ENCODE data around the gene ICAM4.

Gene ICAM4

DNA sequence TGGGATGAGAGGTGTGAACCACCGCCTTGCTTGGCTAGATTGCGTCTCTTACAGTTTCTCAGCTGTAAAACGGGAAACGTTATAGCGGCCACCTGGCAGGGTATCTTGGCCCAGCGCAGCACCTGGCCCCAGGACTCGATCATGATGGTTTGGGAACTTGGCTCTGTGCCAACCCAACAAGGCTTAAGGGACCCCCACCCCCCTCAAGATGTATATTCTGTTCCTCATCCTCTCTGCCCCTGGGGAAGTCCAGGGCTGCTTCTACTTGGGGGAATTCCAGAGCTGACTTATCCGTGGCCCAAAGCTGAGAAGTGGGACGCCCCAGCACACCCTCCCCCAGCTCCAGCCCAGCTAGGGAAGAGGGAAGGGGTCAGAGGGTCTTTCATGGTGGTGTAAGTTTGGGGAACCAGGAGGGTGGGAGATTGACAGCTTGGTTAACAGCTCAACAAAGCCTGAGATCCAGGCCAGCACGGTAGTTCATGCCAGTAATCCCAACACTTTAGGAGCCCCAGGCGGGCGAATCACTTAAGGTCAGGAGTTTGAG lies 15.1 kb upstream of the ICAM4 start:
- no peak overlapping the region for H3K23ac ChIP-seq (ENCODE audit: low read length in 2 of 2)

DNA sequence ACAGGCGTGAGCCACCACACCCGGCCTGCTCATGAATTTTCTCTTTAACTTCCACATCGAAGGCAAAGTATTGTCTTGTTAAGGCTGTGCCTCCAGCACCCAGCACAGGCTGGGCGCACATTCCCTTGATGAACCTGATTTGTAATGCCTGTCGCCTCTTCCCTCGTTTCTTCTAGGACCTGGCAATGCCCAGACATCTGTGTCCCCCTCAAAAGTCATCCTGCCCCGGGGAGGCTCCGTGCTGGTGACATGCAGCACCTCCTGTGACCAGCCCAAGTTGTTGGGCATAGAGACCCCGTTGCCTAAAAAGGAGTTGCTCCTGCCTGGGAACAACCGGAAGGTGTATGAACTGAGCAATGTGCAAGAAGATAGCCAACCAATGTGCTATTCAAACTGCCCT lies 12.2 kb upstream of the ICAM4 start:
- Histone ChIP-seq H3K14ac (ENCODE audit: low read length in 2 of 2) (no peak overlapping the region), H3K4me3 (ENCODE audit: insufficient read depth in 1 of 2, low read depth in 1 of 2, low read length in 2 of 2) (no peak overlapping the region), H2BK120ac (ENCODE audit: low read depth, low read length) (no peak overlapping the region), H3K27me3 (ENCODE audit: control insufficient read depth in 1 of 2, insufficient read depth in 1 of 2, low read length in 2 of 2) (no peaks in the 10 kb centered on the region), H4K91ac (ENCODE audit: low read length) (no peak overlapping the region), H2BK15ac (ENCODE audit: low read depth, poor library complexity, severe bottlenecking) (no peak overlapping the region), H4K8ac (ENCODE audit: low read length) (no peak overlapping the region), H2BK12ac (ENCODE audit: low read length in 2 of 2) (no peak overlapping the region), H3K4me2 (ENCODE audit: low read length, poor library complexity, severe bottlenecking) (no peak overlapping the region), H3K18ac (ENCODE audit: low read depth in 1 of 2, low read length in 2 of 2) (no peak overlapping the region), H2BK5ac (ENCODE audit: low read depth, low read length, poor library complexity, severe bottlenecking) (no peak overlapping the region), H3K9me3 (ENCODE audit: control insufficient read depth, low read length) (no peaks in the 10 kb centered on the region), H3K4me1 (ENCODE audit: control insufficient read depth, insufficient read depth, low read depth, low read length) (peaks cover 23% of the 10 kb centered on the region), H3K4ac (ENCODE audit: low read depth in 1 of 2, low read length in 2 of 2) (no peak overlapping the region), H3K36me3 (ENCODE audit: control insufficient read depth in 1 of 2, insufficient read depth in 2 of 2, low read depth in 1 of 2, low read length in 2 of 2) (peaks cover 14 to 25% of the 10 kb centered on the region in 2 experiments), H2AK5ac (ENCODE audit: low read length, severe bottlenecking) (no peak overlapping the region), H2AFZ (ENCODE audit: low read depth, low read length) (no peak overlapping the region), H3K23ac (ENCODE audit: low read length in 2 of 2) (no peak overlapping the region), H3K9ac (ENCODE audit: low read length) (no peak overlapping the region), H3K27ac (ENCODE audit: low read length, poor library complexity, severe bottlenecking) (no peak overlapping the region), H3K79me1 (replicated peaks; ENCODE audit: low read length, poor library complexity, severe bottlenecking) (no peaks in the 10 kb centered on the region)
- DNase-seq: peak; percentile 17
- 97% methylated on average over 10 of the region's 10 CpGs for WGBS

More for the DNA sequence above, 15.1 kb upstream of the ICAM4 start:
- H3K36me3 ChIP-seq (ENCODE audit: control insufficient read depth in 1 of 2, insufficient read depth in 2 of 2, low read depth in 1 of 2, low read length in 2 of 2): peaks cover 9 to 11% of the 10 kb centered on the region in 2 experiments
- peak overlapping the region; percentile 43 for H4K91ac ChIP-seq (ENCODE audit: low read length)
- H2AK5ac ChIP-seq (ENCODE audit: low read length, severe bottlenecking): peak overlapping the region; percentile 49
- peak overlapping the region; percentile 50 to 85 for H3K18ac ChIP-seq (ENCODE audit: low read depth in 1 of 2, low read length in 2 of 2)
- H3K27me3 ChIP-seq (ENCODE audit: control insufficient read depth in 1 of 2, insufficient read depth in 1 of 2, low read length in 2 of 2): no peaks in the 10 kb centered on the region
- WGBS: 62% methylated on average over 12 of the region's 12 CpGs
- no peak overlapping the region for H3K27ac ChIP-seq (ENCODE audit: low read length, poor library complexity, severe bottlenecking)
- H2BK12ac ChIP-seq (ENCODE audit: low read length in 2 of 2): peak overlapping the region in 1 of 2 experiments; percentile 96
- H2BK120ac ChIP-seq (ENCODE audit: low read depth, low read length): no peak overlapping the region
- peak overlapping the region in 1 of 2 experiments; percentile 89 for H3K4ac ChIP-seq (ENCODE audit: low read depth in 1 of 2, low read length in 2 of 2)
- H3K9ac ChIP-seq (ENCODE audit: low read length): peak overlapping the region; percentile 84
- peak overlapping the region; percentile 26 to 79 for H3K4me3 ChIP-seq (ENCODE audit: insufficient read depth in 1 of 2, low read depth in 1 of 2, low read length in 2 of 2)
- peak overlapping the region; percentile 96 for H4K8ac ChIP-seq (ENCODE audit: low read length)
- H2BK5ac ChIP-seq (ENCODE audit: low read depth, low read length, poor library complexity, severe bottlenecking): peak overlapping the region; percentile 35
- H3K79me1 ChIP-seq (replicated peaks; ENCODE audit: low read length, poor library complexity, severe bottlenecking): no peaks in the 10 kb centered on the region
- H2AFZ ChIP-seq (ENCODE audit: low read depth, low read length): no peak overlapping the region
- H3K14ac ChIP-seq (ENCODE audit: low read length in 2 of 2): peak overlapping the region in 1 of 2 experiments; percentile 80
- peak; percentile 85 for DNase-seq
- H2BK15ac ChIP-seq (ENCODE audit: low read depth, poor library complexity, severe bottlenecking): peak overlapping the region; percentile 75
- H3K4me1 ChIP-seq (ENCODE audit: control insufficient read depth, insufficient read depth, low read depth, low read length): peaks cover 23% of the 10 kb centered on the region
- peak overlapping the region; percentile 79 for H3K4me2 ChIP-seq (ENCODE audit: low read length, poor library complexity, severe bottlenecking)
- no peaks in the 10 kb centered on the region for H3K9me3 ChIP-seq (ENCODE audit: control insufficient read depth, low read length)

DNA sequence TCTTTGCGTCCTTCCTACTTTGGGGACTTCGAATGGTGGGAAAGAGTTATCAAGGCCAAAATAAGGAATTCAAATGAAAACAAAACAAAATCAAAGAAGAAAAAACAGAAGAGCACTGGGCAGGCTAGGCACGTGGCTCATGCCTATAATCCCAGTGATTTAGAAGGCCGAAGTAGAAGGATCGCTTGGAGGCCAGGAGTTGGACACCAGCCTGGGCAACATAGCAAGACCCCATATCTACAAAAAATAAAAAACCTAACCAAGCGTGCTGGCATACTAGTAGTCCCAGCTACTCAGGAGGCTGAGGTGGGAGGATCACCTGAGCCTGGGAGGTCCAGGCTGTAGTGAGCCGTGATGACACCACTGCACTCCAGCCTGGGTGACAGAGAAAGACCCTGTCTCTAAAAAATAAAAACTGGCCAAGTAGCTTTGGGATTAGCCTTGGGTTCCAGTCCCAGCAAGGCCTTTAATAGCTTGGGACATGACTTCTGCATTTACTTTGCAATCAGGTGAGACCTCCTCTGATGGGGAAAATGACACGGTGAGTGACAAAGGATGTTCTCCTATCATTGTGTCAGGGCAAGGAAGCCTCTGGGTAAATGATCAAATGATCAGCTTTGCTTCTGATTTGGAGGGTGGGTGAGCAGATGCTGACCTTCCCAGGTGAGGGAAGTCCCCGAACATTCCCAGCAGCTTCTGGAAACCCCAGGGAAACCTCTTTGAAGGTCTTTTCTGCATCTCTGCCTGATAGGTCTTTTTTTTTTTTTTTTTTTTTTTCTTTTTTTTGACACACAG lies 8.8 kb upstream of the ICAM4 start:
- Histone ChIP-seq H2AFZ (ENCODE audit: low read depth, low read length) (no peak overlapping the region), H2BK12ac (ENCODE audit: low read length in 2 of 2) (no peak overlapping the region), H2BK5ac (ENCODE audit: low read depth, low read length, poor library complexity, severe bottlenecking) (no peak overlapping the region), H3K18ac (ENCODE audit: low read depth in 1 of 2, low read length in 2 of 2) (no peak overlapping the region), H2BK15ac (ENCODE audit: low read depth, poor library complexity, severe bottlenecking) (no peak overlapping the region), H2AK5ac (ENCODE audit: low read length, severe bottlenecking) (peak overlapping the region; percentile 11), H3K27me3 (ENCODE audit: control insufficient read depth in 1 of 2, insufficient read depth in 1 of 2, low read length in 2 of 2) (no peaks in the 10 kb centered on the region), H3K23ac (ENCODE audit: low read length in 2 of 2) (no peak overlapping the region), H3K9ac (ENCODE audit: low read length) (no peak overlapping the region), H3K36me3 (ENCODE audit: control insufficient read depth in 1 of 2, insufficient read depth in 2 of 2, low read depth in 1 of 2, low read length in 2 of 2) (peaks cover 17 to 31% of the 10 kb centered on the region in 2 experiments), H3K79me1 (replicated peaks; ENCODE audit: low read length, poor library complexity, severe bottlenecking) (no peaks in the 10 kb centered on the region), H3K4me1 (ENCODE audit: control insufficient read depth, insufficient read depth, low read depth, low read length) (no peaks in the 10 kb centered on the region), H3K9me3 (ENCODE audit: control insufficient read depth, low read length) (no peaks in the 10 kb centered on the region), H3K4me2 (ENCODE audit: low read length, poor library complexity, severe bottlenecking) (no peak overlapping the region), H3K27ac (ENCODE audit: low read length, poor library complexity, severe bottlenecking) (no peak overlapping the region), H3K14ac (ENCODE audit: low read length in 2 of 2) (no peak overlapping the region), H4K91ac (ENCODE audit: low read length) (no peak overlapping the region), H3K4ac (ENCODE audit: low read depth in 1 of 2, low read length in 2 of 2) (no peak overlapping the region), H4K8ac (ENCODE audit: low read length) (no peak overlapping the region), H2BK120ac (ENCODE audit: low read depth, low read length) (no peak overlapping the region), H3K4me3 (ENCODE audit: insufficient read depth in 1 of 2, low read depth in 1 of 2, low read length in 2 of 2) (no peak overlapping the region)
- 92% methylated on average over 8 of the region's 9 CpGs for WGBS
- no peak for DNase-seq

DNA sequence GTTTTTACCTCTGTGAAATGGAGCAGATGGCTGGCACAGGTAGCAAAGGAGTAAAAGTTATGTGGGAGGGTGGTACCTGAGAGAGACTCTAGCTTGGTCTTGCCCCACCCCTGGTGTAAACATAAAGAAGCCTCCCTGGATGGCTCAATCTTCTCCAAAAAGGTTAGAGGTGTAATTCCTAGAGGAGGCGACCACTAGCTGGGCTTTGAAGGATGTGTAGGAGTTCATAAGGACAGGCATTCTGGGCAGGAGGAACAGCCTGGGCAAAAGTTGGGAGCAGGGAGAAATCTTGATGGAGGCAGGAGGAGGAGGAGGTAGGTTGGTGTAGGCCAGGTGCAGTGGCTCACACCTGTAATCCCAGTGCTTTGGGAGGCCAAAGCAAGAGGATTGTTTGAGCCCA lies 7.8 kb upstream of the ICAM4 start:
- peaks cover 3% of the 10 kb centered on the region for H3K4me1 ChIP-seq (ENCODE audit: control insufficient read depth, insufficient read depth, low read depth, low read length)
- DNase-seq: no peak
- no peaks in the 10 kb centered on the region for H3K79me1 ChIP-seq (replicated peaks; ENCODE audit: low read length, poor library complexity, severe bottlenecking)
- 98% methylated on average over 1 of the region's 1 CpG for WGBS
- no peak overlapping the region for H3K9ac ChIP-seq (ENCODE audit: low read length)
- no peak overlapping the region for H2BK12ac ChIP-seq (ENCODE audit: low read length in 2 of 2)
- H4K91ac ChIP-seq (ENCODE audit: low read length): no peak overlapping the region
- no peak overlapping the region for H2AFZ ChIP-seq (ENCODE audit: low read depth, low read length)
- no peak overlapping the region for H2BK15ac ChIP-seq (ENCODE audit: low read depth, poor library complexity, severe bottlenecking)
- H3K36me3 ChIP-seq (ENCODE audit: control insufficient read depth in 1 of 2, insufficient read depth in 2 of 2, low read depth in 1 of 2, low read length in 2 of 2): peaks cover 24 to 40% of the 10 kb centered on the region in 2 experiments
- H3K9me3 ChIP-seq (ENCODE audit: control insufficient read depth, low read length): no peaks in the 10 kb centered on the region
- H2BK5ac ChIP-seq (ENCODE audit: low read depth, low read length, poor library complexity, severe bottlenecking): no peak overlapping the region
- no peak overlapping the region for H3K4me3 ChIP-seq (ENCODE audit: insufficient read depth in 1 of 2, low read depth in 1 of 2, low read length in 2 of 2)
- no peaks in the 10 kb centered on the region for H3K27me3 ChIP-seq (ENCODE audit: control insufficient read depth in 1 of 2, insufficient read depth in 1 of 2, low read length in 2 of 2)
- no peak overlapping the region for H3K4ac ChIP-seq (ENCODE audit: low read depth in 1 of 2, low read length in 2 of 2)
- H3K18ac ChIP-seq (ENCODE audit: low read depth in 1 of 2, low read length in 2 of 2): no peak overlapping the region
- H3K23ac ChIP-seq (ENCODE audit: low read length in 2 of 2): no peak overlapping the region
- no peak overlapping the region for H4K8ac ChIP-seq (ENCODE audit: low read length)
- H2AK5ac ChIP-seq (ENCODE audit: low read length, severe bottlenecking): no peak overlapping the region
- H3K27ac ChIP-seq (ENCODE audit: low read length, poor library complexity, severe bottlenecking): no peak overlapping the region
- no peak overlapping the region for H3K4me2 ChIP-seq (ENCODE audit: low read length, poor library complexity, severe bottlenecking)
- H3K14ac ChIP-seq (ENCODE audit: low read length in 2 of 2): no peak overlapping the region
- no peak overlapping the region for H2BK120ac ChIP-seq (ENCODE audit: low read depth, low read length)
